ENCODE results near the gene PLEKHN1. TPM values are rescaled to one million over a fixed set of nuclear protein-coding genes. Genes with fewer than 3 reads are reported as not detected.
"Not testable (repeated sequence)": the region's sequence is repeated elsewhere in the genome, so short reads cannot be mapped to it uniquely, and the experiment has no call there.

PLEKHN1 gene
- total RNA-seq, 6 experiments from 2014 or later: 0.11 to 2.4 (median 0.26) TPM; not detected in 1

DNA sequence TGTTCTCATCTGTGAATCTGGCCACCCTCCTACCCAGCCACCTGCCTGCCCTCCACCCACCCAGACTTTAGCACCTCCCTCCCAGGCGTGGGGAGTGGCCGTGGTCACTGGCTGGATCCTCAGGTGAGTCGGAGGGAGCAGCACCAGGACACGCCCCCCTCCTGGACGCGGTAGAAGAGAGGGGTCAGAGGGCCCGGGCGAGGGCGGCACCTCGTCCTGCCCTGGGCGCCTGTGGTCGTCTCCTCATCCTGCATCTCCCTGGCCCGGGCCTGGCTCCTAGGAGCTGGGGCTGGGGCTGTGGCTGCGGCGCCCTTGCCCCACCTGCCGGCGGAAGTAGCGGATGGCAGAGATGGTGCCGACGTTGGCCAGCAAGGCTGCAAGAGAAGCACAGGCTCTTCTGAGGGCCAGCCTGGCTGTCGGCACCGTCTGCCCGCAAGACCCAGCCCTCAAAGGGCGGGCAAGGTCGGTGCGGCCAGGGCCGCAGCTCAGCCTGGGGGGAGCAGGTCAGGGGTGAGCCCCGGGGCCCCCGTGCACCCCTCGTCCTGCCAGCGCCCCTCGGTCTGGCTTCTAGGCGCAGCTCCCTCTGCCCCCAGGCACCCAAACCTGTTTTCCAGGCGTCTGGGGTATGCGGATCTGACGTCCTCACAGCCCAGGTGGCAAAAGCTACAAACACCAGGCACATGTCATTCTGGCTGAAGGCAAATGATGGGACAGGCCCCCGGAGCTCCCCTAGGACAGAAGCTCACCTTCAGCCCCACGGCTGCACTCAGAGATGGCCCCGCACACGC, 9.8 kb downstream of the PLEKHN1 start:
- H3K27me3 ChIP-seq: peaks cover 0 to 3% of the 10 kb centered on the region in 2 donors
- ATAC-seq: peak; percentile 47 to 84 (median 82)
- intact Hi-C loops (cut with DNase I): no loop called here
- TF ChIP-seq CTCF (IDR thresholded peaks at IDR 0.05) (peak; percentile 34 to 75 (median 52)), POLR2A (IDR thresholded peaks at IDR 0.05) (no peak)
- DNase-seq: peak in 2 of 3 donors; percentile 44 to 67
- WGBS (ENCODE audit: insufficient coverage, low coverage, low lambda C conversion rate, missing lambda C conversion rate): 11% methylated on average over 12 of the region's 40 CpGs
- H3K27ac ChIP-seq: no peak overlapping the region
- H3K36me3 ChIP-seq: no peaks in the 10 kb centered on the region
- no peak overlapping the region for H3K4me3 ChIP-seq
- H3K9me3 ChIP-seq: no peaks in the 10 kb centered on the region
- peaks cover 0 to 6% (median 0%) of the 10 kb centered on the region in 4 donors for H3K4me1 ChIP-seq

DNA sequence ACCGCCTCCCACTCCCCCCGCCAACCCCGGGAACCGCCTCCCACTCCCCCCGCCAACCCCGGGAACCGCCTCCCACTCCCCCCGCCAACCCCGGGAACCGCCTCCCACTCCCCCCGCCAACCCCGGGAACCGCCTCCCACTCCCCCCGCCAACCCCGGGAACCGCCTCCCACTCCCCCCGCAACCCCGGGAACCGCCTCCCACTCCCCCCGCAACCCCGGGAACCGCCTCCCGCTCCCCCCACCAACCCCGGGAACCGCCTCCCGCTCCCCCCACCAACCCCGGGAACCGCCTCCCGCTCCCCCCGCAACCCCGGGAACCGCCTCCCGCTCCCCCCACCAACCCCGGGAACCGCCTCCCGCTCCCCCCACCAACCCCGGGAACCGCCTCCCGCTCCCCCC, 10.5 kb downstream of the PLEKHN1 start:
- ATAC-seq; H3K4me1 ChIP-seq; H3K36me3 ChIP-seq; H3K27me3 ChIP-seq; H3K9me3 ChIP-seq; H3K27ac ChIP-seq; H3K4me3 ChIP-seq; intact Hi-C loops (cut with DNase I); DNase-seq: not testable (repeated sequence)
- WGBS (ENCODE audit: insufficient coverage, low coverage, low lambda C conversion rate, missing lambda C conversion rate): 87% methylated on average over 8 of the region's 39 CpGs

DNA sequence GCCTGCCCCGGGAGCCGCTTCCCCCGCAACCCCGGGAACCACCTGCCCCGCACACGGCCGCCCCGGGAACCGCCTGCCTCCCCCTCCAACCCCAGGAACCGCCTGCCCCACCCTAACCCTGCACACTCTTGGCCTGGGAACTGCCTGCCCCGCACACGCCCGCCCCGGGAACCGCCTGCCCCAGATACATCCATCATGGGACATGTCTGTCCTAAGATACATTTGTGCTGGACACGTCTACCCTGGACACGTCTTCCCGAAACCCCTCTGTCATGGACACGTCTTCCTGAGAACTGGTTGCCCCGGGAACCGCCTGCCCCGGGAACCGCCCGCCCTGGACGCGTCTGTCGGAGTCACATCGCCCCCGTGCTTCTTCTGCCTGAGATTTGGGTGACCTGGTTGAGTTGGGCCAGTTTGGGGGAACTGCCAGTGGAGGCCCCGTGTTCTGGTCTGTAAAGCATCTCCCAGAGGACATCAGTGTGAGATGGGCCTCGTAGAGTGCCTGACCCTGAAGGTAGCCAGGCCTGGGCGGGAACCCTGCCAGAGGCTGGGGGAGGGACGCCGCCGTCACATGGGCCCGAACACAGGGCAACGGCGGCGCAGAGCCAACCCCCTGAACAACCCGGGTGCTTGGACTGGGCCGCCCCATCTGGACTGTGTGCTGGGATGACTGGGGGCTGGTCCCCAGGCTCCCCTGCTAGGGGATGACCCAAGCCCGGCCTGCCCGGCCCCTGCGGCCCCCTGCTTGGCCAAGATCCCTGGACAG, 12.0 kb downstream of the PLEKHN1 start:
- DNase-seq (peak in 1 of 3 donors; percentile 57), ATAC-seq (no peak)
- Histone ChIP-seq H3K27ac (no peak overlapping the region), H3K27me3 (no peaks in the 10 kb centered on the region), H3K4me1 (peaks cover 0 to 6% (median 0%) of the 10 kb centered on the region in 4 donors), H3K9me3 (no peaks in the 10 kb centered on the region), H3K36me3 (no peaks in the 10 kb centered on the region), H3K4me3 (no peak overlapping the region)
- TF ChIP-seq CTCF (IDR thresholded peaks at IDR 0.05): no peak
- no peak for TF ChIP-seq POLR2A (IDR thresholded peaks at IDR 0.05)
- intact Hi-C loops (cut with DNase I): no loop called here
- WGBS (ENCODE audit: insufficient coverage, low coverage, low lambda C conversion rate, missing lambda C conversion rate): 86% methylated on average over 31 of the region's 44 CpGs

DNA sequence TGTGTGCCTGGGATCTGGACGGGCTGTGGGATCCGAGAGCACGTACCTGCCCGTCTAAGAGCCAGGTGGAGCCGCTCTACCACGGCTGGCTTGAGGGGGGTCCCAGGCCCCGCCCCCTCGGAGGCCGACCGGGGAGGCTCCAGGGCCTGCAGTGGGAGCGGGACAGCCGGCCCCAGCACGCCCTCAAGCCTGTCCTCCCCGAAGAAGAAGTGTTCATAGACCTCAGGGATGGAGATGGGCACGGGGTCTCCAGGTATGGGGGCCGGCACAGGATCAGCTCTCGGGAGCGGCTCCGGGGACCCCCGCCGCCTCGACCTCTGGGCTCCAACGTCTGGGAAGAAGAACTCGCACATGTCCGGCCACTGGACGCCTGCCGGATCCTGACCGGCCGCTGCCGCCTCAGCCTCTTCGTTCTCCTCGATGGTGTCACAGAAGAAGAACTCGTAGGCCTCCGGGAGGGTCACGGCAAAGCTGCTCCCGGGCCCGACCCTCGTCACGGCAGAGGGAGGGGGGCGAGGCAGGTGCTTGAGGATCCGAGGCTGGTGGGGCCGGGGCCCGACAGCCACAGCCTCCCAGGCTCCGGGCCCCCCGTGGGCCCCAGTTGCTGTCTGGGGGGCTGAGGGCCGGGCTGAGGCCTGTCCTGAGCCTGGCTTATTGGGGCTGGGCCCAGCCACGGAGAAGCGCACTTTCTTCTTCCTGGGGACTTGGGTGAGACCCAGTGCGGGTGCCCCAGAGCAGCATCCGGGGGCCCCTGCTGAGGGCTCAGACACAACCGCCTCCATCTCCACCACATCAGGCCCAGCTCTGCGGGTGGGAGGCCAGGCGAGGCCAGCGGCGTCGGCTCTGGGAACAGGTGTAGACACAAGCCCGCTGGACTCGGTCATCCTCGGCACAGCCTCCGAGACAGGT, 12.8 kb downstream of the PLEKHN1 start:
- ATAC-seq: no peak
- Histone ChIP-seq H3K9me3 (no peaks in the 10 kb centered on the region), H3K4me3 (no peak overlapping the region), H3K36me3 (no peaks in the 10 kb centered on the region), H3K27me3 (no peaks in the 10 kb centered on the region), H3K4me1 (peaks cover 0 to 6% (median 0%) of the 10 kb centered on the region in 4 donors), H3K27ac (no peak overlapping the region)
- DNase-seq: no peak
- TF ChIP-seq POLR2A (IDR thresholded peaks at IDR 0.05): no peak
- TF ChIP-seq CTCF (IDR thresholded peaks at IDR 0.05): no peak
- WGBS (ENCODE audit: insufficient coverage, low coverage, low lambda C conversion rate, missing lambda C conversion rate): 20% methylated on average over 1 of the region's 60 CpGs
- intact Hi-C loops (cut with DNase I): no loop called here

Data from right lobe of liver (tissue), 6 donors.